OCI-LY1 (cell line): Measurements from ENCODE around the gene RRAGC.

Experiments used
- H2AFZ ChIP-seq: fragments of 200-600 bp; sonication (generic), shearing (Covaris generic); 2 replicates; pipeline ENCODE4 v1.6.0; 2014; ENCODE audit warnings: antibody characterized with exemption, mild to moderate bottlenecking, low read length
- H3F3A ChIP-seq: fragments of 200-600 bp; sonication (generic), shearing (Covaris generic); 2 replicates; pipeline ENCODE4 v1.6.0; 2014; ENCODE audit warnings: mild to moderate bottlenecking, antibody characterized with exemption, low read length, moderate library complexity; ENCODE audit not compliant: insufficient read depth
- H3K27ac ChIP-seq: fragments of 200-600 bp; sonication (generic); 2 replicates; pipeline ENCODE4 v1.5.1; 2014; ENCODE audit warnings: low read length, mixed run types, mild to moderate bottlenecking, low read depth; ENCODE audit not compliant: poor library complexity, severe bottlenecking
- H3K27me3 ChIP-seq: fragments of 200-600 bp; sonication (generic); 2 replicates; pipeline ENCODE4 v1.6.0; 2014; ENCODE audit warnings: antibody characterized with exemption, mild to moderate bottlenecking, low read length, moderate library complexity; ENCODE audit not compliant: insufficient read depth
- H3K36me3 ChIP-seq: fragments of 200-600 bp; sonication (generic); 2 replicates; pipeline ENCODE4 v1.6.1; 2014; ENCODE audit warnings: mild to moderate bottlenecking, antibody characterized with exemption, low read length, moderate library complexity, mixed read lengths; ENCODE audit not compliant: insufficient read depth
- H3K4me1 ChIP-seq: fragments of 200-600 bp; sonication (generic); 2 replicates; pipeline ENCODE4 v1.5.1; 2014; ENCODE audit warnings: mild to moderate bottlenecking, low read length, moderate library complexity; ENCODE audit not compliant: insufficient read depth, severe bottlenecking
- H3K4me2 ChIP-seq: fragments of 200-600 bp; sonication (generic), shearing (Covaris generic); 2 replicates; pipeline ENCODE4 v1.6.1; 2014; ENCODE audit warnings: low read length
- H3K4me3 ChIP-seq: fragments of 200-600 bp; sonication (generic); 2 replicates; pipeline ENCODE4 v1.5.1; 2014; ENCODE audit warnings: low read length, low read depth, mild to moderate bottlenecking, mixed read lengths; ENCODE audit not compliant: poor library complexity, severe bottlenecking
- H3K79me2 ChIP-seq: fragments of 200-600 bp; shearing (Covaris generic); 2 replicates; pipeline ENCODE4 v1.6.1; 2016; ENCODE audit warnings: mixed run types, low read length, mixed read lengths; ENCODE audit not compliant: insufficient read depth
- H3K9ac ChIP-seq: fragments of 200-600 bp; sonication (generic), shearing (Covaris generic); 2 replicates; pipeline ENCODE4 v1.6.1; 2014; ENCODE audit warnings: mild to moderate bottlenecking, low read length, mixed read lengths
- H3K9me2 ChIP-seq: fragments of 200-600 bp; sonication (generic), shearing (Covaris generic); 2 replicates; pipeline ENCODE4 v1.6.1; 2014; ENCODE audit warnings: low read depth, mild to moderate bottlenecking, low read length, mixed read lengths
- H3K9me3 ChIP-seq: fragments of 200-600 bp; shearing (Covaris generic); 2 replicates; pipeline ENCODE4 v1.6.1; 2014; ENCODE audit warnings: low read length, mixed read lengths
- H4K20me1 ChIP-seq: fragments of 200-600 bp; sonication (generic), shearing (Covaris generic); 2 replicates; pipeline ENCODE4 v1.6.0; 2016; ENCODE audit warnings: mild to moderate bottlenecking, low read length; ENCODE audit not compliant: insufficient read depth
- CTCF ChIP-seq: fragments of 200-600 bp; sonication (generic), shearing (Covaris generic); IDR thresholded peaks from 2 replicates; pipeline ENCODE4 v1.5.1; 2017; ENCODE audit warnings: mild to moderate bottlenecking, antibody characterized with exemption, low read length, moderate library complexity, mixed read lengths
- EZH2 ChIP-seq: fragments of 200-600 bp; sonication (generic), shearing (Covaris generic); IDR thresholded peaks from 2 replicates; pipeline ENCODE4 v1.8.0; 2017; ENCODE audit warnings: borderline replicate concordance, mixed run types, mild to moderate bottlenecking, antibody characterized with exemption, low read length, moderate library complexity, mixed read lengths

RRAGC gene

GRCh38 chr1:38875811-38876210, 16.2 kb upstream of the RRAGC start:
- H3K27me3 ChIP-seq: no peaks in the 10 kb centered on the region
- no peaks in the 10 kb centered on the region for H3F3A ChIP-seq
- H2AFZ ChIP-seq: no peak overlapping the region
- TF ChIP-seq CTCF (no peak), EZH2 (no peak)
- H3K9me2 ChIP-seq: no peaks in the 10 kb centered on the region
- H3K4me1 ChIP-seq: peaks cover 24% of the 10 kb centered on the region
- no peak overlapping the region for H3K4me2 ChIP-seq
- no peak overlapping the region for H3K27ac ChIP-seq
- H3K79me2 ChIP-seq: 0 out of 2 replicates have a peak, but pooled peaks cover 4% of the 10 kb centered on the region
- H3K9me3 ChIP-seq: no peaks in the 10 kb centered on the region
- no peak overlapping the region for H3K4me3 ChIP-seq
- H4K20me1 ChIP-seq: no peaks in the 10 kb centered on the region
- no peak overlapping the region for H3K9ac ChIP-seq
- H3K36me3 ChIP-seq: no peaks in the 10 kb centered on the region

GRCh38 chr1:38873027-38873969, 13.7 kb upstream of the RRAGC start, which contains the start of gene MYCBP:
MYCBP (minus strand) TSS chr1:38873348; CDS start chr1:38873305, 43 bp downstream.
- H3K4me2 ChIP-seq: peak within 1 kb of the TSS; percentile 99
- no peaks in the 10 kb centered on the region for H3F3A ChIP-seq
- H3K4me3 ChIP-seq: peak within 1 kb of the TSS; percentile 88
- H4K20me1 ChIP-seq: no peaks in the 10 kb centered on the region
- 0 out of 2 replicates have a peak, but pooled peaks cover 4% of the 10 kb centered on the region for H3K79me2 ChIP-seq
- no peaks in the 10 kb centered on the region for H3K9me3 ChIP-seq
- no peak within 1 kb of the TSS for H3K27ac ChIP-seq
- H3K27me3 ChIP-seq: no peaks in the 10 kb centered on the region
- peaks cover 24% of the 10 kb centered on the region for H3K4me1 ChIP-seq
- no peak for TF ChIP-seq EZH2
- no peak for TF ChIP-seq CTCF
- no peak within 1 kb of the TSS for H2AFZ ChIP-seq
- no peaks in the 10 kb centered on the region for H3K36me3 ChIP-seq
- H3K9me2 ChIP-seq: no peaks in the 10 kb centered on the region
- peak within 1 kb of the TSS; percentile 85 for H3K9ac ChIP-seq

- Histone ChIP-seq H2AFZ (no peak overlapping the region), H3K27ac (no peak overlapping the region), H3K4me2 (peak overlapping the region; percentile 99), H4K20me1 (no peaks in the 10 kb centered on the region), H3K27me3 (no peaks in the 10 kb centered on the region), H3F3A (no peaks in the 10 kb centered on the region), H3K9me2 (no peaks in the 10 kb centered on the region), H3K4me3 (peak overlapping the region; percentile 88), H3K4me1 (peaks cover 24% of the 10 kb centered on the region), H3K36me3 (peaks cover 4% of the 10 kb centered on the region; the same call in 1 of the 2 replicates), H3K9ac (peak overlapping the region; percentile 85), H3K9me3 (no peaks in the 10 kb centered on the region), H3K79me2 (peaks cover 7% of the 10 kb centered on the region; the same call in 1 of the 2 replicates)
- TF ChIP-seq EZH2: no peak
- TF ChIP-seq CTCF: no peak
Measured at GRCh38 chr1:38872401-38873026, 12.9 kb upstream of the RRAGC start.
